ENCODE measurements around the gene KCNE3. TPM values are rescaled to one million over a fixed set of nuclear protein-coding genes. Genes with fewer than 3 reads are reported as not detected.

KCNE3 gene
- total and polyA plus RNA-seq, 2 of the 13 experiments (the other 11 are each of a cell fraction or from before 2014, with no cell fraction given), result 0.33 to 2.2 TPM

- TF ChIP-seq ZHX2 (IDR thresholded peaks at IDR 0.05; ENCODE audit: low read depth) (no peak), ZHX2 (CRISPR knock-in tag; IDR thresholded peaks at IDR 0.05; ENCODE audit: borderline replicate concordance) (no peak), ZNF282 (IDR thresholded peaks at IDR 0.05; ENCODE audit: partially characterized antibody) (no peak), SMAD3 (CRISPR knock-in tag; IDR thresholded peaks at IDR 0.05) (peak; percentile 65; the same call in 1 of the 2 replicates), ZNF292 (CRISPR knock-in tag; IDR thresholded peaks at IDR 0.05; ENCODE audit: borderline replicate concordance, low read depth) (peak; percentile 93; the same call in 1 of the 2 replicates), ZNF776 (CRISPR knock-in tag; IDR thresholded peaks at IDR 0.05) (no peak), CBFB (CRISPR knock-in tag; IDR thresholded peaks at IDR 0.05) (no peak), LBX2 (CRISPR knock-in tag; IDR thresholded peaks at IDR 0.05; ENCODE audit: borderline replicate concordance) (no peak), ZMYM4 (CRISPR knock-in tag; IDR thresholded peaks at IDR 0.05) (peak; percentile 62), ZNF720 (CRISPR knock-in tag; IDR thresholded peaks at IDR 0.05) (no peak), ZFP37 (CRISPR knock-in tag; IDR thresholded peaks at IDR 0.05; ENCODE audit: borderline replicate concordance) (0 out of 2 replicates have a peak, but pooled peaks have one; percentile 40), POLR2AphosphoS5 (IDR thresholded peaks at IDR 0.05; ENCODE audit: low read depth, low read length) (peak; percentile 38; the same call in 1 of the 2 replicates), ZNF329 (CRISPR knock-in tag; IDR thresholded peaks at IDR 0.05; ENCODE audit: low read depth) (no peak), ZNF263 (CRISPR knock-in tag; IDR thresholded peaks at IDR 0.05) (no peak), HNRNPK (IDR thresholded peaks at IDR 0.05; ENCODE audit: low read depth, low read length, poor library complexity, severe bottlenecking) (no peak), TCF12 (IDR thresholded peaks at IDR 0.05) (no peak), TCF12 (CRISPR knock-in tag; IDR thresholded peaks at IDR 0.05) (no peak), XBP1 (CRISPR knock-in tag; IDR thresholded peaks at IDR 0.05) (no peak), DMTF1 (CRISPR knock-in tag; IDR thresholded peaks at IDR 0.05) (no peak), ZNF678 (CRISPR knock-in tag; IDR thresholded peaks at IDR 0.05) (no peak), NR2F6 (IDR thresholded peaks at IDR 0.05) (peak; percentile 37; the same call in 1 of the 2 replicates), NR2F6 (CRISPR knock-in tag; IDR thresholded peaks at IDR 0.05) (peak; percentile 65), PCBP2 (optimal IDR thresholded peaks at IDR 0.05; ENCODE audit: low read depth, low read length, poor library complexity, severe bottlenecking) (no peak), ZNF501 (CRISPR knock-in tag; IDR thresholded peaks at IDR 0.05) (no peak)
These were observed 5.3 kb downstream of the KCNE3 start (continued) for GRCh38 chr11:74462009-74462408.

All from HepG2 (cell line).